ENCODE measurements around the gene SMYD3.

SMYD3 gene

DNA sequence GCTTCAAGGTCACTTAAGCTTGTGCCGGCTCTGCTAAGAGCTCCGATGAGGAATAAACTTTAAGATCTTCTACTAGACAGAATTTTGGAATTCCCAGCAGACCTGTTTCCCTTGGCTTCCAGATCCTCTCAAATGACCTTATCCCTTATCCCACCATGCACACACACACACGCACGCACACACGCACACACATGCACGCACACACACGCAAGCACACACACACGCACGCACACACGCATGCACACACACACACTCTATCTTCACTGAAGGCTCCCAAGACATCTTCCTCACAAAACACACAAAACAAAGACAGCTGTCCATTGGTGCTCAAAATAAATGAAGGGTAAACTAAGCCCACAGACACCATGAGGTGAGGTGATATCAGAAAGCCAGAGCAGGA lies 692.4 kb downstream of the SMYD3 start:
- Histone ChIP-seq H3F3A (ENCODE audit: low read depth) (no peaks in the 10 kb centered on the region), H2AFZ (ENCODE audit: low read length) (no peak overlapping the region), H3K79me2 (ENCODE audit: insufficient read depth, low read length) (no peaks in the 10 kb centered on the region), H3K4me3 (ENCODE audit: low read length, poor library complexity, severe bottlenecking) (no peak overlapping the region), H3K27me3 (ENCODE audit: insufficient read depth, low read length, poor library complexity, severe bottlenecking) (no peaks in the 10 kb centered on the region), H3K36me3 (ENCODE audit: insufficient read depth, low read length) (no peaks in the 10 kb centered on the region), H3K9me2 (replicated peaks; ENCODE audit: low read depth, low read length) (no peaks in the 10 kb centered on the region), H3K9me3 (ENCODE audit: insufficient read depth, low read depth, low read length) (no peaks in the 10 kb centered on the region), H3K4me2 (ENCODE audit: low read depth, low read length, poor library complexity, severe bottlenecking) (no peak overlapping the region), H4K20me1 (ENCODE audit: insufficient read depth, low read length, poor library complexity, severe bottlenecking) (no peaks in the 10 kb centered on the region), H3K9ac (ENCODE audit: low read depth, low read length, poor library complexity, severe bottlenecking) (no peak overlapping the region), H3K4me1 (ENCODE audit: insufficient read depth, low read length, poor library complexity, severe bottlenecking) (peaks cover 7% of the 10 kb centered on the region)
- TF ChIP-seq, protein P1, sequence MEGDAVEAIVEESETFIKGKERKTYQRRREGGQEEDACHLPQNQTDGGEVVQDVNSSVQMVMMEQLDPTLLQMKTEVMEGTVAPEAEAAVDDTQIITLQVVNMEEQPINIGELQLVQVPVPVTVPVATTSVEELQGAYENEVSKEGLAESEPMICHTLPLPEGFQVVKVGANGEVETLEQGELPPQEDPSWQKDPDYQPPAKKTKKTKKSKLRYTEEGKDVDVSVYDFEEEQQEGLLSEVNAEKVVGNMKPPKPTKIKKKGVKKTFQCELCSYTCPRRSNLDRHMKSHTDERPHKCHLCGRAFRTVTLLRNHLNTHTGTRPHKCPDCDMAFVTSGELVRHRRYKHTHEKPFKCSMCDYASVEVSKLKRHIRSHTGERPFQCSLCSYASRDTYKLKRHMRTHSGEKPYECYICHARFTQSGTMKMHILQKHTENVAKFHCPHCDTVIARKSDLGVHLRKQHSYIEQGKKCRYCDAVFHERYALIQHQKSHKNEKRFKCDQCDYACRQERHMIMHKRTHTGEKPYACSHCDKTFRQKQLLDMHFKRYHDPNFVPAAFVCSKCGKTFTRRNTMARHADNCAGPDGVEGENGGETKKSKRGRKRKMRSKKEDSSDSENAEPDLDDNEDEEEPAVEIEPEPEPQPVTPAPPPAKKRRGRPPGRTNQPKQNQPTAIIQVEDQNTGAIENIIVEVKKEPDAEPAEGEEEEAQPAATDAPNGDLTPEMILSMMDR (conservative IDR thresholded peaks at IDR 0.05; ENCODE audit: low read length): no peak
- no peak for TF ChIP-seq EZH2phosphoT487 (IDR thresholded peaks at IDR 0.05; ENCODE audit: borderline replicate concordance)

DNA sequence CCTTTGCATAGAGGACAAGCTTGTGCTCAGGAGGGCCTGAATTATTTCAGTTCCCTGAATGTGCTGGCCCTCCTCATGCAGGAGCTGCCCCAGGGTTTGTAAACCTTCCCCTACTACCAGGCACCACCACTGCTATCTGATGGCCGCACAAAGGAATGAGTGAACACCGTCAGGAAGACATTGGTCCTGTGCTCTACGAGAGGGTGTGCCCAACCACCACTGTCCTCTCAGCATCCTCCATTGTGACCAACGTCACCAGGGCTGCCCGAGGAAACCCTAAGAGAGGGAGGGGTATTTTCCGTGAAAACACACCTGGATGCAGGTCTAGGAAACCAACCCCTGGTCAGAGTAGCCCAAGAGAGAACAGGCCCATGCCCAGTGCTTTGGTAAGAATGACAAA lies 694.8 kb downstream of the SMYD3 start:
- Histone ChIP-seq H3F3A (ENCODE audit: low read depth) (no peaks in the 10 kb centered on the region), H3K79me2 (ENCODE audit: insufficient read depth, low read length) (no peaks in the 10 kb centered on the region), H3K9ac (ENCODE audit: low read depth, low read length, poor library complexity, severe bottlenecking) (no peak overlapping the region), H3K4me2 (ENCODE audit: low read depth, low read length, poor library complexity, severe bottlenecking) (no peak overlapping the region), H3K9me2 (replicated peaks; ENCODE audit: low read depth, low read length) (no peaks in the 10 kb centered on the region), H2AFZ (ENCODE audit: low read length) (no peak overlapping the region), H3K36me3 (ENCODE audit: insufficient read depth, low read length) (no peaks in the 10 kb centered on the region), H3K9me3 (ENCODE audit: insufficient read depth, low read depth, low read length) (no peaks in the 10 kb centered on the region), H3K27me3 (ENCODE audit: insufficient read depth, low read length, poor library complexity, severe bottlenecking) (no peaks in the 10 kb centered on the region), H3K4me1 (ENCODE audit: insufficient read depth, low read length, poor library complexity, severe bottlenecking) (peaks cover 20% of the 10 kb centered on the region), H3K4me3 (ENCODE audit: low read length, poor library complexity, severe bottlenecking) (no peak overlapping the region), H4K20me1 (ENCODE audit: insufficient read depth, low read length, poor library complexity, severe bottlenecking) (no peaks in the 10 kb centered on the region)
- TF ChIP-seq, protein P1 (conservative IDR thresholded peaks at IDR 0.05; ENCODE audit: low read length): no peak
- TF ChIP-seq EZH2phosphoT487 (IDR thresholded peaks at IDR 0.05; ENCODE audit: borderline replicate concordance): no peak

DNA sequence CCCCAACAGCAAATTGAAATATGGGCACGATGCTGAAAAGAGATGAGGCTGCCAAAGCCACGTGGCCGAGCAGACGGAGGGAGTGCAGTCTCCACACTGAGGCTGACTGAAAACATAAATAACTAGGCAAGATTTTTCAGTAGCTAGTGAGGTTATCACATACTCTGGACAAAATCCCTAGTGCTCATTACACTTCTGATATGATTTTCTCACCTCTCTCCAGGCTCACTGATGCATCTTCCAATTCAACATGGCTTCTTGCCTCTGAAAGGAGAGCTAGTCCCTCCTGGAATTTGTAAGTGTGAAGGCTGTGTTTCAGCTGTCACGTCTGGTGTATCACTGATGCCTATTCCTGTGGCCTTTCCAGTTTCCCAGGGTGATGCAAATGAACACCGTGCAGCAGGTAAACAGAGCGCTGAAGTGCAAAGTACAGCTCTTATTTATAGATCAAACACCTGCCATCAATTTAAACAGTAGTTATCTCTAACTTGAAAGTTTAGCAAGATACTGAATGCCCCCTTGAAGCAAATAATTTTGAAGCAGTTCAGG lies 696.2 kb downstream of the SMYD3 start:
- Histone ChIP-seq H3K4me2 (ENCODE audit: low read depth, low read length, poor library complexity, severe bottlenecking) (no peak overlapping the region), H3K9ac (ENCODE audit: low read depth, low read length, poor library complexity, severe bottlenecking) (no peak overlapping the region)

More for the DNA sequence above, 696.2 kb downstream of the SMYD3 start:
- TF ChIP-seq, protein P1 (conservative IDR thresholded peaks at IDR 0.05; ENCODE audit: low read length): no peak
- TF ChIP-seq EZH2phosphoT487 (IDR thresholded peaks at IDR 0.05; ENCODE audit: borderline replicate concordance): no peak
- Histone ChIP-seq H3K4me3 (ENCODE audit: low read length, poor library complexity, severe bottlenecking) (no peak overlapping the region), H3F3A (ENCODE audit: low read depth) (no peaks in the 10 kb centered on the region), H3K36me3 (ENCODE audit: insufficient read depth, low read length) (no peaks in the 10 kb centered on the region), H3K79me2 (ENCODE audit: insufficient read depth, low read length) (no peaks in the 10 kb centered on the region), H2AFZ (ENCODE audit: low read length) (no peak overlapping the region), H4K20me1 (ENCODE audit: insufficient read depth, low read length, poor library complexity, severe bottlenecking) (no peaks in the 10 kb centered on the region), H3K9me3 (ENCODE audit: insufficient read depth, low read depth, low read length) (no peaks in the 10 kb centered on the region), H3K9me2 (replicated peaks; ENCODE audit: low read depth, low read length) (no peaks in the 10 kb centered on the region), H3K4me1 (ENCODE audit: insufficient read depth, low read length, poor library complexity, severe bottlenecking) (peaks cover 24% of the 10 kb centered on the region), H3K27me3 (ENCODE audit: insufficient read depth, low read length, poor library complexity, severe bottlenecking) (no peaks in the 10 kb centered on the region)

Measured in Loucy (cell line).